ENCODE data around the gene CENPP. TPM values are rescaled to one million over a fixed set of nuclear protein-coding genes. Genes with fewer than 3 reads are reported as not detected.
"Not testable (repeated sequence)": the region's sequence is repeated elsewhere in the genome, so short reads cannot be mapped to it uniquely, and the experiment has no call there.

The CENPP gene
- total RNA-seq, 1 donor = 3.0 TPM

- DNase-seq (ENCODE audit: low read depth in 2 of 3, low spot score in 2 of 3) = no peak
Observed at GRCh38 chr9:92610470-92611420, 285.0 kb downstream of the CENPP start.

- no peak for DNase-seq (ENCODE audit: low read depth in 2 of 3, low spot score in 2 of 3)
Observed at GRCh38 chr9:92611621-92612285, 286.0 kb downstream of the CENPP start.

- DNase-seq (ENCODE audit: low read depth in 2 of 3, low spot score in 2 of 3) = no peak
Observed at GRCh38 chr9:92612292-92612691, 286.5 kb downstream of the CENPP start.

GRCh38 chr9:92612816-92613215 lies 287.1 kb downstream of the CENPP start:
- DNase-seq (ENCODE audit: low read depth in 2 of 3, low spot score in 2 of 3) = no peak

GRCh38 chr9:92613268-92614122 lies 287.7 kb downstream of the CENPP start:
- DNase-seq (ENCODE audit: low read depth in 2 of 3, low spot score in 2 of 3) = no peak

GRCh38 chr9:92614123-92614510 lies 288.4 kb downstream of the CENPP start:
- DNase-seq (ENCODE audit: low read depth in 2 of 3, low spot score in 2 of 3) = no peak

GRCh38 chr9:92614763-92615461 lies 289.2 kb downstream of the CENPP start:
- no peak for DNase-seq (ENCODE audit: low read depth in 2 of 3, low spot score in 2 of 3)

- DNase-seq (ENCODE audit: low read depth in 2 of 3, low spot score in 2 of 3) = no peak
Observed at GRCh38 chr9:92615790-92616189, 290.0 kb downstream of the CENPP start.

GRCh38 chr9:92616199-92616641 lies 290.5 kb downstream of the CENPP start:
- DNase-seq (ENCODE audit: low read depth in 2 of 3, low spot score in 2 of 3) = no peak

- no peak for DNase-seq (ENCODE audit: low read depth in 2 of 3, low spot score in 2 of 3)
Observed at GRCh38 chr9:92616655-92617111, 290.9 kb downstream of the CENPP start.

GRCh38 chr9:92617195-92617813 lies 291.6 kb downstream of the CENPP start:
- no peak for DNase-seq (ENCODE audit: low read depth in 2 of 3, low spot score in 2 of 3)

GRCh38 chr9:92617951-92618510 lies 292.3 kb downstream of the CENPP start:
- no peak for DNase-seq (ENCODE audit: low read depth in 2 of 3, low spot score in 2 of 3)

GRCh38 chr9:92618633-92619225 lies 293.0 kb downstream of the CENPP start:
- no peak for DNase-seq (ENCODE audit: low read depth in 2 of 3, low spot score in 2 of 3)

- DNase-seq (ENCODE audit: low read depth in 2 of 3, low spot score in 2 of 3) = no peak
Observed at GRCh38 chr9:92619601-92620300, 294.0 kb downstream of the CENPP start.

- no peak for DNase-seq (ENCODE audit: low read depth in 2 of 3, low spot score in 2 of 3)
Observed at GRCh38 chr9:92620845-92621244, 295.1 kb downstream of the CENPP start.

- DNase-seq (ENCODE audit: low read depth in 2 of 3, low spot score in 2 of 3) = not testable (repeated sequence)
Observed at GRCh38 chr9:92623936-92624335, 298.2 kb downstream of the CENPP start.

GRCh38 chr9:92626484-92626883 lies 300.7 kb downstream of the CENPP start:
- DNase-seq (ENCODE audit: low read depth in 2 of 3, low spot score in 2 of 3) = no peak

GRCh38 chr9:92627651-92628050 lies 301.9 kb downstream of the CENPP start:
- DNase-seq (ENCODE audit: low read depth in 2 of 3, low spot score in 2 of 3) = no peak

Data from hematopoietic multipotent progenitor cell (in vitro differentiated cells).